MM.1S (cell line): Measurements from ENCODE around the gene FBXL7.
A peak's percentile ranks its signal among the peaks of the same experiment; 100 is the strongest.

ENCODE experiments used
- DNase-seq: peaks from one replicate; pipeline ENCODE4 v3.0.0-alpha.2; 2015
- H2AFZ ChIP-seq: fragments of 300-600 bp; sonication (generic); 2 replicates; pipeline ENCODE4 v1.6.0; 2016; ENCODE audit warnings: antibody characterized with exemption, low read length
- H3F3A ChIP-seq: fragments of 300-600 bp; sonication (generic); 2 replicates; pipeline ENCODE4 v1.6.1; 2016; ENCODE audit warnings: mild to moderate bottlenecking, antibody characterized with exemption, low read length, moderate library complexity, mixed read lengths; ENCODE audit not compliant: insufficient read depth
- H3K27ac ChIP-seq: fragments of 300-600 bp; sonication (generic); 2 replicates; pipeline ENCODE4 v1.5.1; 2016; ENCODE audit warnings: mild to moderate bottlenecking, low read length
- H3K27me3 ChIP-seq: fragments of 300-600 bp; sonication (generic); replicated peaks from 2 replicates; pipeline ENCODE4 v1.6.0; 2016; ENCODE audit warnings: low read length; ENCODE audit not compliant: insufficient read depth
- H3K36me3 ChIP-seq: fragments of 300-600 bp; sonication (generic); replicated peaks from 2 replicates; pipeline ENCODE4 v1.6.1; 2016; ENCODE audit warnings: mild to moderate bottlenecking, low read length, mixed read lengths; ENCODE audit not compliant: insufficient read depth
- H3K4me1 ChIP-seq: fragments of 300-600 bp; sonication (generic); 2 replicates; pipeline ENCODE4 v1.6.1; 2016; ENCODE audit warnings: low read length, mixed read lengths
- H3K4me2 ChIP-seq: fragments of 300-600 bp; sonication (generic); 2 replicates; pipeline ENCODE4 v1.6.0; 2016; ENCODE audit warnings: low read depth, low read length
- H3K4me3 ChIP-seq: fragments of 300-600 bp; sonication (generic); 2 replicates; pipeline ENCODE4 v1.5.1; 2016; ENCODE audit warnings: low read length, mixed read lengths
- H3K79me2 ChIP-seq: fragments of 300-600 bp; sonication (generic); 2 replicates; pipeline ENCODE4 v1.6.1; 2016; ENCODE audit warnings: mixed run types, low read length, mixed read lengths
- H3K9ac ChIP-seq: fragments of 300-600 bp; sonication (generic); 2 replicates; pipeline ENCODE4 v1.6.1; 2016; ENCODE audit warnings: low read length, mixed read lengths
- H3K9me2 ChIP-seq: fragments of 300-600 bp; sonication (generic); replicated peaks from 2 replicates; pipeline ENCODE4 v1.6.1; 2016; ENCODE audit warnings: mild to moderate bottlenecking, low read length, mixed read lengths; ENCODE audit not compliant: insufficient read depth
- H3K9me3 ChIP-seq: fragments of 300-600 bp; sonication (generic); replicated peaks from 2 replicates; pipeline ENCODE4 v1.6.1; 2016; ENCODE audit warnings: mild to moderate bottlenecking, low read length, mixed read lengths; ENCODE audit not compliant: insufficient read depth
- H4K20me1 ChIP-seq: fragments of 300-600 bp; sonication (generic); 2 replicates; pipeline ENCODE4 v1.6.1; 2016; ENCODE audit warnings: mild to moderate bottlenecking, low read length, moderate library complexity, mixed read lengths; ENCODE audit not compliant: insufficient read depth
- CTCF ChIP-seq: fragments of 300-600 bp; sonication (generic); IDR thresholded peaks from 2 replicates; pipeline ENCODE4 v1.5.1; 2016; ENCODE audit warnings: antibody characterized with exemption, low read length, mixed read lengths
- EZH2 ChIP-seq: fragments of 300-600 bp; sonication (generic); optimal IDR thresholded peaks from 2 replicates; pipeline ENCODE3; 2017; ENCODE audit warnings: low read depth, mild to moderate bottlenecking, antibody characterized with exemption, low read length, mixed read lengths
- EZH2phosphoT487 ChIP-seq: fragments of 300-600 bp; sonication (generic); IDR thresholded peaks from 2 replicates; pipeline ENCODE4 v1.6.1; 2018; ENCODE audit warnings: antibody characterized with exemption, low read length

The FBXL7 gene

GRCh38 chr5:15463231-15463980 is 36.6 kb upstream of the FBXL7 start:
- Histone ChIP-seq H3K4me2 (no peak overlapping the region), H2AFZ (no peak overlapping the region), H3K9me2 (no peaks in the 10 kb centered on the region), H3K4me1 (no peaks in the 10 kb centered on the region), H3K36me3 (no peaks in the 10 kb centered on the region), H4K20me1 (no peaks in the 10 kb centered on the region), H3K9ac (no peak overlapping the region), H3F3A (no peaks in the 10 kb centered on the region), H3K79me2 (no peaks in the 10 kb centered on the region), H3K9me3 (no peaks in the 10 kb centered on the region), H3K27ac (no peak overlapping the region), H3K4me3 (no peak overlapping the region), H3K27me3 (no peaks in the 10 kb centered on the region)
- peak; percentile 57 for DNase-seq
- no peak for TF ChIP-seq EZH2phosphoT487
- TF ChIP-seq EZH2 = no peak
- TF ChIP-seq CTCF = peak; percentile 66

- Histone ChIP-seq H3K4me2 (no peak overlapping the region), H3K36me3 (no peaks in the 10 kb centered on the region), H3K27me3 (no peaks in the 10 kb centered on the region), H4K20me1 (no peaks in the 10 kb centered on the region), H3K4me3 (no peak overlapping the region), H3K4me1 (no peaks in the 10 kb centered on the region), H3K79me2 (no peaks in the 10 kb centered on the region), H2AFZ (no peak overlapping the region), H3K27ac (no peak overlapping the region), H3K9ac (no peak overlapping the region), H3F3A (no peaks in the 10 kb centered on the region), H3K9me3 (no peaks in the 10 kb centered on the region; the same call in 1 of the 2 replicates), H3K9me2 (no peaks in the 10 kb centered on the region)
- no peak for DNase-seq
- TF ChIP-seq CTCF (no peak), EZH2 (no peak)
Observed at GRCh38 chr5:15472116-15472515, 27.9 kb upstream of the FBXL7 start.

- H3K79me2 ChIP-seq = no peaks in the 10 kb centered on the region
- H3K9me3 ChIP-seq = no peaks in the 10 kb centered on the region; the same call in 1 of the 2 replicates
- no peaks in the 10 kb centered on the region for H3K4me1 ChIP-seq
- no peaks in the 10 kb centered on the region for H3K27me3 ChIP-seq
- no peak overlapping the region for H2AFZ ChIP-seq
- H3K9ac ChIP-seq = no peak overlapping the region
- no peaks in the 10 kb centered on the region for H3K36me3 ChIP-seq
- H3K9me2 ChIP-seq = no peaks in the 10 kb centered on the region
- no peak overlapping the region for H3K4me2 ChIP-seq
- H4K20me1 ChIP-seq = no peaks in the 10 kb centered on the region
- no peaks in the 10 kb centered on the region for H3F3A ChIP-seq
- H3K27ac ChIP-seq = no peak overlapping the region
- H3K4me3 ChIP-seq = no peak overlapping the region
- no peak for DNase-seq
- TF ChIP-seq EZH2phosphoT487 (no peak), CTCF (no peak), EZH2 (no peak)
Observed at GRCh38 chr5:15474143-15474719, 25.7 kb upstream of the FBXL7 start.
